K562 (cell line): ENCODE data around the gene ADAMTS2. TPM values are rescaled to one million over a fixed set of nuclear protein-coding genes. Genes with fewer than 3 reads are reported as not detected.

Experiments
- ATAC-seq: fragments of 200-7000 bp; cut with Tn5 transposase; 3 replicates; pipeline ENCODE4 v1.9.1; 2020; ENCODE audit warnings: moderate library complexity
- BruUV-seq: library from RNA; stranded (reverse); fragments of 400-500 nt; replicated peaks from 2 replicates; lab custom pipeline; 2021; lab: Mats Ljungman, UMichigan
- CTCF ChIA-PET: fragments of 300-600 bp; formaldehyde crosslinking; extraction: SDS; loops from one replicate; lab custom pipeline; 2021; ENCODE audit warnings: low intra/inter-chr PET ratio; lab: Yijun Ruan, JAX
- POLR2A ChIA-PET: fragments of 300-600, 350-650 bp; sonication (Branson Sonifier 250); formaldehyde crosslinking; extraction: SDS; loops from one replicate; lab custom pipeline; 2021; ENCODE audit warnings: antibody characterized with exemption, inconsistent platforms; lab: Yijun Ruan, JAX
- DNase-seq, 4 experiments: peaks; one replicate each; pipeline versions ENCODE4 v3.0.0 to v3.0.0-alpha.2; 2011 to 2018; ENCODE audit warnings: low spot score in 3 of 4, mixed read lengths in 3 of 4; ENCODE audit errors: extremely low read depth in 1 of 4
- FAIRE-seq: peaks from 2 replicates; lab custom pipeline; 2011; peaks lifted over from hg19 to GRCh38; lab: Jason Lieb, UNC
- H2AFZ ChIP-seq: 2 replicates; pipeline ENCODE4 v1.6.0; 2011; ENCODE audit warnings: low read depth, low read length, control low read depth, inconsistent platforms
- H3K27ac ChIP-seq: fragments of 200-600 bp; 3 replicates; pipeline ENCODE4 v1.8.0; 2011; ENCODE audit warnings: low read depth, mild to moderate bottlenecking, control low read depth, inconsistent platforms, low read length, moderate library complexity, mixed read lengths; ENCODE audit errors: extremely low read depth
- H3K27me3 ChIP-seq, 2 experiments: fragments of 300-600 bp in 1 of 2; 2 replicates in 1 of 2; 3 replicates in 1 of 2; pipeline versions ENCODE4 v1.6.0 to v1.8.0; 2011; ENCODE audit warnings: inconsistent platforms in 2 of 2, low read length in 2 of 2, mild to moderate bottlenecking in 1 of 2, mixed read lengths in 1 of 2, moderate library complexity in 1 of 2; ENCODE audit not compliant: control insufficient read depth in 2 of 2, insufficient read depth in 2 of 2
- H3K36me3 ChIP-seq: fragments of 300-600 bp; 3 replicates; pipeline ENCODE4 v1.8.0; 2011; ENCODE audit warnings: mild to moderate bottlenecking, low read length, inconsistent platforms; ENCODE audit not compliant: control insufficient read depth, insufficient read depth
- H3K4me1 ChIP-seq, 2 experiments: fragments of 200-600 bp in 1 of 2; replicated peaks in 1 of 2; 2 replicates in 1 of 2; 3 replicates in 1 of 2; pipeline versions ENCODE4 v1.5.1 to v1.8.0; 2011; ENCODE audit warnings: inconsistent platforms in 2 of 2, low read length in 2 of 2, mild to moderate bottlenecking in 1 of 2, mixed read lengths in 1 of 2, moderate library complexity in 1 of 2; ENCODE audit not compliant: control insufficient read depth in 2 of 2, insufficient read depth in 2 of 2
- H3K4me2 ChIP-seq: 2 replicates; pipeline ENCODE4 v1.6.1; 2011; ENCODE audit warnings: low read length, control low read depth, inconsistent platforms, mixed read lengths; ENCODE audit not compliant: insufficient read depth
- H3K4me3 ChIP-seq: fragments of 200-600 bp; sonication (generic), shearing (Covaris generic); 2 replicates; pipeline ENCODE4 v1.5.1; 2016; ENCODE audit warnings: control low read depth, inconsistent platforms
- H3K79me2 ChIP-seq: fragments of 200-600 bp; 3 replicates; pipeline ENCODE4 v1.8.0; 2011; ENCODE audit warnings: low read length, inconsistent platforms; ENCODE audit not compliant: control insufficient read depth, insufficient read depth
- H3K9ac ChIP-seq, 2 experiments: 2 replicates each; pipeline versions ENCODE4 v1.6.0 to v1.6.1; 2011; ENCODE audit warnings: low read depth in 2 of 2, low read length in 2 of 2, control low read depth in 1 of 2, inconsistent platforms in 1 of 2, mild to moderate bottlenecking in 1 of 2, mixed read lengths in 1 of 2; ENCODE audit not compliant: insufficient read depth in 1 of 2
- H3K9me1 ChIP-seq: one replicate; pipeline ENCODE4 v1.6.0; 2011; ENCODE audit warnings: inconsistent platforms, mild to moderate bottlenecking, low read length, moderate library complexity; ENCODE audit not compliant: control insufficient read depth, insufficient read depth
- H3K9me3 ChIP-seq: replicated peaks from 2 replicates; pipeline ENCODE4 v1.5.1; 2011; ENCODE audit warnings: low read depth, low read length, inconsistent platforms; ENCODE audit not compliant: control insufficient read depth, insufficient read depth
- H4K20me1 ChIP-seq: replicated peaks from 2 replicates; pipeline ENCODE4 v1.6.1; 2011; ENCODE audit warnings: low read length, inconsistent platforms, mixed read lengths; ENCODE audit not compliant: control insufficient read depth, insufficient read depth
- MAFK ChIP-seq: IDR thresholded peaks from 2 replicates; pipeline ENCODE4 v1.6.1; 2011; ENCODE audit warnings: low read length, improper control_type of control experiment
- PATZ1 ChIP-seq: fragments of 250-450 bp; sonication (Bioruptor Pico); IDR thresholded peaks from 2 replicates; pipeline ENCODE4 v1.5.0; 2020; ENCODE audit warnings: mild to moderate bottlenecking, borderline replicate concordance
- POLR2AphosphoS2 ChIP-seq: IDR thresholded peaks from 2 replicates; pipeline ENCODE4 v1.6.1; 2012; ENCODE audit warnings: low read length, improper control_type of control experiment
- PTBP1 ChIP-seq: fragments of 200-400 bp; formaldehyde crosslinking; IDR thresholded peaks from 2 replicates; pipeline ENCODE4 v1.6.1; 2017; ENCODE audit warnings: low read depth, low read length
- RNF219 ChIP-seq: fragments of 250-450 bp; sonication (Bioruptor Pico); IDR thresholded peaks from 2 replicates; pipeline ENCODE4 v1.5.0; 2022; ENCODE audit warnings: mild to moderate bottlenecking
- WGBS: fragments of 100-300 bp; shearing (Covaris generic); methylation state at CpG from one replicate; pipeline ENCODE4 v1.1.6; 2016; ENCODE audit warnings: low coverage, mixed read lengths; ENCODE audit not compliant: insufficient coverage; ENCODE audit errors: missing lambda C conversion rate; 5-methylcytosine and 5-hydroxymethylcytosine counted together
- in situ Hi-C: fragments of 300-500 bp; cut with MboI; formaldehyde crosslinking; loops from 4 replicates; pipeline ENCODE4 v1.15.0; 2018; ENCODE audit warnings: inconsistent platforms, mixed read lengths
- intact Hi-C: fragments of 100-400 bp; cut with micrococcal nuclease; formaldehyde crosslinking; loops from 2 replicates; pipeline ENCODE4 v1.14.2; 2022
- polyA plus RNA-seq, 8 experiments: library from polyadenylated mRNA; depleted of rRNA in 4 of 8; stranded (reverse) in 5 of 8; unstranded in 3 of 8; fragments of >200 nt; fragmentation: Nextera tagmentation in 2 of 8; fragmentation: Illumina TruSeq in 1 of 8; extraction: Ambion mirVana in 2 of 8; extraction: Trizol in 1 of 8; gene quantifications; 2 replicates each; pipeline versions ENCODE4 v1.2.1 to v1.2.3, GENCODE V29; 2011 to 2014; ENCODE audit warnings: inconsistent platforms in 1 of 8, missing spikeins in 1 of 8
- total RNA-seq, 7 experiments: library from RNA; depleted of rRNA in 6 of 7; stranded (reverse); fragments of >200 nt in 6 of 7; fragmentation: Illumina TruSeq in 2 of 7; extraction: Trizol in 2 of 7; gene quantifications; 2 replicates each; pipeline versions ENCODE4 v1.2.1 to v1.2.3, GENCODE V29; 2011 to 2021; ENCODE audit warnings: low replicate concordance in 1 of 7

Gene ADAMTS2
- total and polyA plus RNA-seq, 9 of the 15 experiments (the other 6 are each of a cell fraction or from before 2014, with no cell fraction given) = not detected

- H2AFZ ChIP-seq = no peak overlapping the region
- no peaks in the 10 kb centered on the region for H3K36me3 ChIP-seq
- no TSS peak for BruUV-seq
- FAIRE-seq = no peak
- H3K4me2 ChIP-seq = no peak overlapping the region
- no peak; the same call in 2 of the 3 replicates for ATAC-seq
- H3K9ac ChIP-seq = no peak overlapping the region
- 0% methylated on average over 9 of the region's 10 CpGs for WGBS
- in situ Hi-C loops = no loop called here
- intact Hi-C loops = no loop called here
- no peaks in the 10 kb centered on the region for H3K9me3 ChIP-seq
- no peaks in the 10 kb centered on the region for H3K9me1 ChIP-seq
- H3K4me1 ChIP-seq = no peaks in the 10 kb centered on the region
- no peak overlapping the region for H3K27ac ChIP-seq
- CTCF ChIA-PET = no interaction called here
- no peaks in the 10 kb centered on the region for H4K20me1 ChIP-seq
- peaks cover 14 to 57% of the 10 kb centered on the region in 2 experiments for H3K27me3 ChIP-seq
- POLR2A ChIA-PET = no interaction called here
- no peak overlapping the region for H3K4me3 ChIP-seq
- TF ChIP-seq RNF219 (CRISPR knock-in tag) (no peak), PATZ1 (no peak), POLR2AphosphoS2 (no peak), PTBP1 (no peak), MAFK (no peak)
- no peaks in the 10 kb centered on the region for H3K79me2 ChIP-seq
- no peak for DNase-seq
These were observed 57.6 kb downstream of the ADAMTS2 start for GRCh38 chr5:179287631-179288030.
